ENCODE data around the gene ADGRL2.

DNA sequence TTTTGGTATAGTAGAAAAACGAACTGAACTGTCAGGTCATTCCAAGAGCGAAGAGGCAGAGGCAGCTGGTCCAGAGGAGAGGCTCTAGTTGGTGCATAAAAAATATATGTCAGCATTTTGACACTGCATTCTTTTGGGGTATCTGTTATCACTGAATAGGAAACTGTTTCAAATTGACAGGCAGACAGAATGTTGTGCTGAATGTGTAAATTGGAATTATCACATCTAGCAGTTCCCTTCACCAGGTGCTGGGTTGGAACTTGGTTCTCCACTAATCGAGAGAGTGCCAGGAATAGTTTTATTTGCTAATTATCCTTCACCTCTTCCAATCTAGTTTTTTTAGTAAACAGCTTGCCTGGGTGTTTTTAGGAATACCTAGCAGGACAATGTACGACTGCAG is 52.2 kb downstream of the ADGRL2 start:
- TF ChIP-seq EZH2 (IDR thresholded peaks at IDR 0.05; ENCODE audit: borderline replicate concordance, insufficient read depth, low read length, poor library complexity, severe bottlenecking) (no peak), EP300 (conservative IDR thresholded peaks at IDR 0.05; ENCODE audit: poor library complexity, severe bottlenecking) (no peak)
- TF ChIP-seq, protein P1, sequence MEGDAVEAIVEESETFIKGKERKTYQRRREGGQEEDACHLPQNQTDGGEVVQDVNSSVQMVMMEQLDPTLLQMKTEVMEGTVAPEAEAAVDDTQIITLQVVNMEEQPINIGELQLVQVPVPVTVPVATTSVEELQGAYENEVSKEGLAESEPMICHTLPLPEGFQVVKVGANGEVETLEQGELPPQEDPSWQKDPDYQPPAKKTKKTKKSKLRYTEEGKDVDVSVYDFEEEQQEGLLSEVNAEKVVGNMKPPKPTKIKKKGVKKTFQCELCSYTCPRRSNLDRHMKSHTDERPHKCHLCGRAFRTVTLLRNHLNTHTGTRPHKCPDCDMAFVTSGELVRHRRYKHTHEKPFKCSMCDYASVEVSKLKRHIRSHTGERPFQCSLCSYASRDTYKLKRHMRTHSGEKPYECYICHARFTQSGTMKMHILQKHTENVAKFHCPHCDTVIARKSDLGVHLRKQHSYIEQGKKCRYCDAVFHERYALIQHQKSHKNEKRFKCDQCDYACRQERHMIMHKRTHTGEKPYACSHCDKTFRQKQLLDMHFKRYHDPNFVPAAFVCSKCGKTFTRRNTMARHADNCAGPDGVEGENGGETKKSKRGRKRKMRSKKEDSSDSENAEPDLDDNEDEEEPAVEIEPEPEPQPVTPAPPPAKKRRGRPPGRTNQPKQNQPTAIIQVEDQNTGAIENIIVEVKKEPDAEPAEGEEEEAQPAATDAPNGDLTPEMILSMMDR (IDR thresholded peaks at IDR 0.05; ENCODE audit: poor library complexity, severe bottlenecking) = no peak
- TF ChIP-seq, protein P2, sequence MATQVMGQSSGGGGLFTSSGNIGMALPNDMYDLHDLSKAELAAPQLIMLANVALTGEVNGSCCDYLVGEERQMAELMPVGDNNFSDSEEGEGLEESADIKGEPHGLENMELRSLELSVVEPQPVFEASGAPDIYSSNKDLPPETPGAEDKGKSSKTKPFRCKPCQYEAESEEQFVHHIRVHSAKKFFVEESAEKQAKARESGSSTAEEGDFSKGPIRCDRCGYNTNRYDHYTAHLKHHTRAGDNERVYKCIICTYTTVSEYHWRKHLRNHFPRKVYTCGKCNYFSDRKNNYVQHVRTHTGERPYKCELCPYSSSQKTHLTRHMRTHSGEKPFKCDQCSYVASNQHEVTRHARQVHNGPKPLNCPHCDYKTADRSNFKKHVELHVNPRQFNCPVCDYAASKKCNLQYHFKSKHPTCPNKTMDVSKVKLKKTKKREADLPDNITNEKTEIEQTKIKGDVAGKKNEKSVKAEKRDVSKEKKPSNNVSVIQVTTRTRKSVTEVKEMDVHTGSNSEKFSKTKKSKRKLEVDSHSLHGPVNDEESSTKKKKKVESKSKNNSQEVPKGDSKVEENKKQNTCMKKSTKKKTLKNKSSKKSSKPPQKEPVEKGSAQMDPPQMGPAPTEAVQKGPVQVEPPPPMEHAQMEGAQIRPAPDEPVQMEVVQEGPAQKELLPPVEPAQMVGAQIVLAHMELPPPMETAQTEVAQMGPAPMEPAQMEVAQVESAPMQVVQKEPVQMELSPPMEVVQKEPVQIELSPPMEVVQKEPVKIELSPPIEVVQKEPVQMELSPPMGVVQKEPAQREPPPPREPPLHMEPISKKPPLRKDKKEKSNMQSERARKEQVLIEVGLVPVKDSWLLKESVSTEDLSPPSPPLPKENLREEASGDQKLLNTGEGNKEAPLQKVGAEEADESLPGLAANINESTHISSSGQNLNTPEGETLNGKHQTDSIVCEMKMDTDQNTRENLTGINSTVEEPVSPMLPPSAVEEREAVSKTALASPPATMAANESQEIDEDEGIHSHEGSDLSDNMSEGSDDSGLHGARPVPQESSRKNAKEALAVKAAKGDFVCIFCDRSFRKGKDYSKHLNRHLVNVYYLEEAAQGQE (IDR thresholded peaks at IDR 0.05; ENCODE audit: borderline replicate concordance) = no peak

All from neural cell (in vitro differentiated cells).